Neural crest cell (in vitro differentiated cells): ENCODE measurements around the gene RBMY1F. TPM values are rescaled to one million over a fixed set of nuclear protein-coding genes. Genes with fewer than 3 reads are reported as not detected.
"Not testable (repeated sequence)": the region's sequence is repeated elsewhere in the genome, so short reads cannot be mapped to it uniquely, and the experiment has no call there.

Experiments used
- DNase-seq: peaks from one replicate; pipeline ENCODE4 v3.0.0; 2021; ENCODE audit warnings: low read depth, mixed read lengths, low spot score
- H3K27ac Mint-ChIP-seq: one replicate; pipeline ENCODE4 v1.8.0; 2021; ENCODE audit warnings: mild to moderate bottlenecking, mixed read lengths; ENCODE audit not compliant: unreplicated experiment
- H3K27me3 Mint-ChIP-seq: 2 replicates; pipeline ENCODE4 v1.8.0; 2021; ENCODE audit warnings: low read depth, mild to moderate bottlenecking, mixed read lengths
- H3K36me3 Mint-ChIP-seq: 2 replicates; pipeline ENCODE4 v1.8.0; 2021; ENCODE audit warnings: low read depth, mild to moderate bottlenecking, mixed read lengths
- H3K4me1 Mint-ChIP-seq: 2 replicates; pipeline ENCODE4 v1.8.0; 2021; ENCODE audit warnings: mixed read lengths
- H3K4me3 Mint-ChIP-seq: one replicate; pipeline ENCODE4 v1.8.0; 2021; ENCODE audit warnings: mild to moderate bottlenecking, mixed read lengths
- H3K9me3 Mint-ChIP-seq: 2 replicates; pipeline ENCODE4 v1.8.0; 2021; ENCODE audit warnings: mixed read lengths
- long read RNA-seq: library from polyadenylated mRNA; unstranded; transcript quantifications from one replicate; pipeline ENCODE4 v2.0.0, GENCODE V29; 2020
- total RNA-seq: library from RNA; stranded (reverse); gene quantifications from 2 replicates; pipeline ENCODE4 v1.2.1, GENCODE V29; 2021

Gene RBMY1F
- not detected in 2 replicates for total RNA-seq
- long read RNA-seq = 0 reads

DNA sequence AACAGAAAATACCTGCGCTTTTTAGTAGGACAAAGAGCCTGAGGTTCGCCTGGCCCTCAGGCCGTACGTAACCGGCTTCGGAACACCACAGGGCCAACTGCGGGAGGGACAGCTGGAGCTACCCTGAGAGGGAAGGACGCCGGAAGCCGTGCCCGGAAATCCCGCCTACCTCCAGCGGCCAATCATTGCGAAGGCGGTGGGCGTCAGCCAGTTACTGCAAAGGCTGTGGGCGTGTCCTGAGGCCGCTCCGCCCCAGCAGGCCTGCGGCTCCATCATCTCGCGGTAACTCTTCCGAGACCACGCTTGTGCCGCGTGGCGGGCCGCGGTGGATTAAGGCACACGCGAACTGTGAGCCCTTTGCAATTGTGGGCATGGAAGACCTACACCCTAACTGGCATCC is at the start of gene RBMY1F:
TSS of gene RBMY1F (minus strand) at position 101 of the 400 bp plus-strand sequence. CDS start 1,954 bp downstream, outside the sequence.
- not testable (repeated sequence) for H3K27me3 Mint-ChIP-seq, DNase-seq, H3K4me3 Mint-ChIP-seq, H3K4me1 Mint-ChIP-seq, H3K36me3 Mint-ChIP-seq, H3K27ac Mint-ChIP-seq, H3K9me3 Mint-ChIP-seq

DNA sequence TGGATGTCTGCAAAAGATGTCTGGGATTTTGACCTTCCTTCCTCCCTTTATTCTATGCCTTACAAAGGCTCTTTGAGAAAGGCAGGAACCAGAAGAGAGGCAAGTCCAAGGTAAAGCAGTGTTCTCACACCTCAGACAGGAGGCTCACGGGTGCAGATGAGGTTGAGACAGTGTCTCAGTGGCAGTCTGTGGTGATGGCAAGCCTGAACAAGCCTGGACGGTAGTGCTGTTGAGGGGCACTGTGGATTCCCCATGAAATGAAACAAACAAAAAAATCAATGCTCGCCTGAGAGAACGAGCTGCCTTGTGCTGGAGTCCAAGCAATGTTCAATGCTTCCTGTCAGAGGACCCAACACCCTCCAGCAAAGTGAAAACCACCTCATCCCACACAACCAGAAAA is 31.6 kb downstream of the RBMY1F start:
- H3K4me3 Mint-ChIP-seq, H3K9me3 Mint-ChIP-seq, DNase-seq, H3K4me1 Mint-ChIP-seq, H3K27me3 Mint-ChIP-seq, H3K27ac Mint-ChIP-seq, H3K36me3 Mint-ChIP-seq: not testable (repeated sequence)

- DNase-seq, H3K27ac Mint-ChIP-seq, H3K4me3 Mint-ChIP-seq, H3K4me1 Mint-ChIP-seq, H3K9me3 Mint-ChIP-seq, H3K27me3 Mint-ChIP-seq, H3K36me3 Mint-ChIP-seq: not testable (repeated sequence)
These were observed 41.6 kb downstream of the RBMY1F start for GRCh38 chrY:22141011-22141695.

GRCh38 chrY:22134719-22135118 is 48.0 kb downstream of the RBMY1F start:
- H3K4me1 Mint-ChIP-seq, H3K27me3 Mint-ChIP-seq, H3K27ac Mint-ChIP-seq: not testable (repeated sequence)

DNA sequence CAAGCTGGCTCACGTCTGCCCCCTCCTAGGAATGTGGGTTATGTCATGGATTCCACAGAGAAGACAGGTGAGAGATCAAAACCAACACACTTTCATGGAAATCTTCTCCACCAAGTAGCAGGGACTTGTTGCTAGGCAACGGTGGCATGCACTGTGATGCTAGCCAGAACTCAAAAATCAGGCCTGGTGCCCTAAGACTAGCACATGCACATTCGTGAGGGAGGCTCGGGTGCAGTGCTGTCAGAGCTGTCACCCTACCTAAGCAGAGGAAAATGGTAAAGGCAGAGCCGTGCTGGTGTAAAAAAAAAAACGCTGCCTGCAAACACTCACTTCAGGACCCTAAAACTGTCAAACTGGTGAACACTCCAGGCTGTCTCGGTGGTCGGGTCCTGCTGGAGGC is 52.2 kb downstream of the RBMY1F start:
- H3K27ac Mint-ChIP-seq, H3K4me1 Mint-ChIP-seq, H3K36me3 Mint-ChIP-seq, H3K9me3 Mint-ChIP-seq, H3K27me3 Mint-ChIP-seq, H3K4me3 Mint-ChIP-seq, DNase-seq: not testable (repeated sequence)

More at GRCh38 chrY:22134719-22135118, 48.0 kb downstream of the RBMY1F start:
- H3K9me3 Mint-ChIP-seq, H3K36me3 Mint-ChIP-seq, DNase-seq, H3K4me3 Mint-ChIP-seq: not testable (repeated sequence)

Other genes starting within 250 kb of the RBMY1F start
- not detected in 2 replicates for gene RBMY1J, start 220.5 kb upstream of the RBMY1F start, total RNA-seq